CD4-positive, alpha-beta T cell treated with Interleukin-4 for 4 hours (primary cell): ENCODE data around the gene F5.
"Not testable (repeated sequence)": the region's sequence is repeated elsewhere in the genome, so short reads cannot be mapped to it uniquely, and the experiment has no call there.

ENCODE experiments used
- DNase-seq: peaks from one replicate; pipeline ENCODE4 v3.0.0-alpha.2; 2020

The F5 gene

DNA sequence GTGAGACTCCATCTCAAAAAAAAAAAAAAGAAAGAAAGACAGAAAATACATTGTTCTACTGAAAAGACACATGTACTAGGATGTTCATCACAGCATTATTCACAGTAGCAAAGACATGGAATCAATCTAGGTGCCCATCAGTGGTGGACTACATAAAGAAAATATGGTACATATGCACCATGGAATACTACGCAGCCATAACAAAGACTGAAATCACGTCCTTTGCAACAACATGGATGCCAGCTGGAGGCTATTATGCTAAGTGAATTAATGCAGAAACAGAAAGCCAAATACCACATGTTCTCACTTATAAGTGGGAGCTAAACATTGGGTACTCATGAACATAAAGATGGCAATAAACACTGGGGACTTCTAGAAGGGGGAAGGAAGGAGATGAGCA, 51.6 kb downstream of the F5 start:
- DNase-seq, result no peak

DNA sequence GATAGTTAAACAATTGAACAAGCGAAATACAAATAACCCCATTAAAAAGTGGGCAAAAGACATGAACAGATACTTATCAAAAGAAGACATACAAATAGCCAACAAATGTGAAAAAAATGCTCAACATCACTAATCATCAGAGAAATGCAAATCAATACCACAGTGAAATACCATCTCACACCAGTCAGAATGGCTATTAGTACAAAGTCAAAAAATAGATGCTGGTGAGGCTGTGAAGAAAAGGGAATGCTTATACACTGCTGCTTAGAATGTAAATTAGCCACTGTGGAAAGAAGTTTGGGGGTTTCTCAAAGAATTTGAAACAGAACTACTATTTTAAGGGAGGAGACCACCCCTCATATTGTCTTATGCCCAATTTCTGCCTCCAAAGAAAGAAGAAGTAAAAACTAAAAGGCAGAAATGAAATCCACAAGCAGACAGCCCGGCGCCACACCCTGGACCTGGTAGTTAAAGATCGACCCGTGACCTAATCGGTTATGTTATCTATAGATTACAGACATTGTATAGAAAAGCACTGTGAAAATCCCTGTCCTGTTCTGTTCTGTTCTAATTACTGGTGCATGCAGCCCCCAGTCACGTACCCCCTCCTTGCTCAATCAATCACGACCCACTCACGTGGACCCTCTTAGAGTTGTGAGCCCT, 52.6 kb downstream of the F5 start:
- DNase-seq, result not testable (repeated sequence)

DNA sequence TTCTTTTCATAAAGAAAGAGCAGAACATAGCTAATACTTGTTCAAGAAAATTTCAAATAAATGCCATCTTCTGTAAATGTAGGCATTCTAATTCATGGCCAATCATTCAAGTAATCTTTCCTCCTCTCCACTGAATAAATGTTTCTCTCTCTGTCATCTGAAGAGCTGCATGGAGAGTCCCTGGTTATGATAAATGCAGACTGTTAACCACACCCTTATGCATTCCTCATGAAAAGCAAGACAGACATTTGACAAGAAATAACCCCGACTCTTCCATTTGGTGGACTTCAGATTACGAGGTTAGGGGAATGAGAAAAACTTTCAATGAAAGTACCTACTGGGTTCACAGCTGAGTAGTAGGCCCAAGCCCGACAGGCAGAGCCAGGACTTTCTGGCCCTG, 55.8 kb downstream of the F5 start:
- DNase-seq, result no peak

DNA sequence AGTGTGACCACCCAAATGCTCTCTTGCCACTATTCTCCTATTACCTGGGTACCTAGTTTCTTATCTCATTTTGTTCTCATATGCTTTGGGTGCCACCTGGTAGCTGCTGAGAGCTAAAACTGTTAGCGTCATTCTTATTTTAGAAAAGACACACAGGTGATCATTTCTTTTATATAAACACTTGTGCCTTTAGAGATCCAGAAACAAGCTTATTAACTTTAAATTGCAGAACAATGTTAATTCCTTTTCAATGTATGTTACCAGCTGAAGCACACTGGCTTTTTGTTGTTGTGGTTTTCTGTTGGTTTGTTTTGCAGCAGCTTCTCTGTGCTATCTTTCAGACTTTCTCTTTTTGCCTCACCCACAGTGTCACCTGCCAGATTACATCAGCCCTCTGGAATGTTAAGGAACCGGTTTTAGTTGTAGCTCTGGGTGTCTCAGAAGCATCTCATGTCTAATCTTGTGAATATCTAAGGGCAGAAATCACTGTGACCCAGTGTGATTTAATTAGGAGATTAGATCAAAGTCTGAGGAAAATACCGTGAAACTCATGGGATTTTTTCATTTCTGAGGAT, 57.1 kb downstream of the F5 start:
- no peak for DNase-seq

DNA sequence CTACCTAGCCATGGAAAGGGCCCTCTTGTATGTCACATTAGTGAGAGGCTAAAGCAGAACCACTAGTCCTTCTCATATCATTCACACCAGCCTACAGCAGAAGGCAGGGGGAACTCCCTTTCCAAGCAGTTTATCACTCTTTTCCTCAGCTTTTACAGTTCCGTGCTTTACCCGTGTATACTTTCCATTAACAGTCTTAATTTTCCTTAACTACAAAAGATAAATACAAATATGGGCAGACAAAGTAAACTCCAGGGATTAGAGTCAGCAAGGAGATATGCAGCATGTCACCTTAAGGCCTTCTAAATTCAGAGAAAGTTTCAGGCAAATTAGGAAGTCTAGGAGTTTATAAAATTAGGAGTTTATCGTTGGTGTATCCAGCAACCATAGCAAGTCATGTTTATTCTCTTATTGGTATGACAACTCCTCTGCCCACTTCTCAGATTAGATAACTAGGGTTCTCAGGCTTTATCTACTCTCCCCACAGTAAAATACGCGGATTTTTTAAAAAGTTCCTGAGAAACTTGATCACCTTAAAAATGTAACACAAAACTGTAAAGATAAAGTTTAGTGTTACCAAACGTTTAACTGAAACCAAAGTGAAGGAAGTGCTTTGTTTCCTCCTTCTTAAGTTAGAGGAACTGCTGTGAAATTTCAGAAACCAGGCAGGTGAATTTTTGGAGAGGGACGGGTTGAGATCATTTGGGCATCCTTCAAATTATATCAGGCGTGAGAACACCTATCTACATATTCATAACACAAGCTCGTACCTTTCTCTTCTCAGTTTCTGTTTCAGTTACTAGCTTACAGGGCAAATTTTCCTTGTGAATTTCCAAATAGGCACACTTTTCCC, 57.8 kb downstream of the F5 start:
- DNase-seq, result no peak

DNA sequence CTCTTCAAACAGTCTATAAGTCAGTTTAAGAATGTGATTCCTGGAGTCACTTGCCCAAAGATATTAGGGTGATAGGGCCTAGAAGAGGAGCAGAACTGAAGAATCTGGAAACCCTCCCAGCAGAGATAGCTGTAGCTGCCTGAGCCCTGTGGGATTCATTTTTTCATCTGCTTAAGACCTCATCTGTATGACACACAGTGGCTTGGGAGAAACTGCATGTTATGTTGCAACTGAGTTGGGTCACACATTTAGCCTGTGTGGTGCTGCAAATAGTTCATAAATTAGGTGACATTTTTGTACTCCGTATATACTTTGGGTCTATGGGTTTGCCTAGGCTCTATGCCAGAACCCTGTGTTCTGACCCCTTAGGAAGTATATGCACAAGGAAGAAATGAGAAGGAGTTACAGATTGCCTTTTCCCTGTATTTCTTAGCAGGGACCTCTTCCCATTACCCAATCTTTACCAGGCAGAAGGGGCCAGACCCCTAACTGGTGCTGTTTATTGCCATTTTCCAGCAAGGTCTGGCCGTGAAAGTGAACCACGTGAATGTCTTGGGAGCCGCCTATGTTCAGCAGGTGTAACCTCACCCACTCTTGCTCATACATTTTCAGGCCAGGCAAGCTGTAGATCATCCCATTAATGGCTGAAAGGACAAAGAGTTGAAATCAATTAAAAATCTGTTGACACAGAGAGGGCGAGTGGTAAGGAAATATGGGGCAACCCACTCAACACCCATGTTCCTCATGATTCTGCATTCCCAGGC, 58.6 kb downstream of the F5 start:
- DNase-seq, result no peak

DNA sequence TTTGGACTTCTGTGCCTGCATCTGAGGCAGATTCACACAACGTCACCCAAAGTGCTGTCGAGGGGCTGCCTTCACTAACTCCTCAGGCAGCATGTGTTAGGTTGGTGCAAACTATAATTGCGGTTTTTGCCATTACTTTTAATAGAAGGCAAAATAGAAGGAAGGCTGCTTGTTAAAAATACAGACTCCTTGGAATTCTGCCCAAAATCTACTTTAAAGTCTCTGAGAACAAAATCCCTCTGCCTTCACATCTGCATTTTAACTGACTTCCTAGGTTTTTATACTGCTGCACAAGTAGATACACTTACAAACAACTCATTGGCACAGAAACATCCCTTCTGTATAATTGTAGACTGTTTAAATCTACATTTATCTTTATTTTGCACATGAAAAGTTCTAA, 59.3 kb downstream of the F5 start:
- no peak for DNase-seq

DNA sequence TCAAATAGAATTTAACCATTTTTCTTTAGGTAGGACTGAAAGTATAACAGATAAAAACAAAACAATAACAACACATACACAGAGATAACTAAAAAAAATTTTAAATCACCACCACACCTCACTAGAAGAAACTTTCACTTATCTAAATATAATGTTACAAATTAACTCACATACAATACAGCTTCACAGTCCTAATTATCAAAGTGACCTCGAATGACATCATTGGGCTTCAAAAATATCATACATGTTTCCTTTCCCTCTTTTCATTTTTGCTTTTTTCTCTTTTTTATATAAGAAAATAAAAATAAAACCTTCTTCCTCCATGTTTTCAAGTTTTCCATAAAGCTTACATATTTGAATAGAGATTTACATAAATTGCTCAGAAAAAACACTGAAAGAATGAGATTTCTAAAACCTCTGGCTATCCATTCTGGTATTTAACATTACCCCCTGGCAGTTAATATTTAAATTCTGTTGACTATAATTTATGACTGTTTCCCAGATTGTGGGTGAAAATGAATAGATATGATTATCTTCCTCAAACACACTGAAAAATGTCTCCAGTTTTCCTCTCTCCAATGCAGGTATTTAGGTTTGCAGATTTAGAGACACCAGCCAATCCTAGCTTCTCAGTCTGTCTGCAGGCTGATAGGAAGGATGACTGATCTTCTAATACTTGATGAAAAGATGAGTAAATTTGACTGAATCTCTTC, 60.0 kb downstream of the F5 start:
- no peak for DNase-seq

DNA sequence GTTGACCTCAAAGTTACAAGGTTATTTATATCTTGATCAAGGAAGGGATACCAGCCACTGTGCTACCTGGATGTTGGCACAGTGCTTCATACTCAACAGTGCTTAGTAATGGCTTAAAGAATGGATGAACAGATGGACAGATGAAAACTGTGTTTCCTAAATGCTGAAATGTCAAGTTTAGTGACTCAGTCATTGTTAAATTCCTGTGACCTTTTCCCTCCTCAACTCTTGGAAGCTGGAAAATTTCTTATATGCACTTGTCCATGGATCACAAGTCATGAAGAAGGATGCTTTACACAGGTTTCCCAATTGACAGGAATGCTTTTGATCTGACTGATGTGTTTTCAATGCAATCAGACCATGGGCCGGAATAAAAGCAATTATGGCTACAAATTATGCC, 60.9 kb downstream of the F5 start:
- no peak for DNase-seq

DNA sequence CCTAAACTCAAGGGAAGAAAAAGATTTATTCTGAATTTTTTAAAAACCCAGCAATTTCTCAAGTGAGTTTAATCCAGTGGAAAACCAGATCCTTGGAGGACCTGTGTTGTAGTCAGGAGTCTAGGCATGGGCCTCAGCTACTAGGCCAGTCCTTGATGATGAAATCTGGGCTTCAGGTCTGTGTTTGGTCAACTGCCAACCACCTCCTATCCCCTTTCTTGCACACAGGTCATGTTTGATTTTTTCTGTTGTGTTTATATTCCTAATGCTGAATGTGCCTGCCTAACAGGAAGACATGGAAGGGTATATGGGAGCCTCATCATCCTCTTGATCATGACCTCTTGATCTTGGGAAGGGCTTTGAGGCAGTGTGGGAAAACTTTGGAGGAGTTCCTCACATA, 62.4 kb downstream of the F5 start:
- no peak for DNase-seq

DNA sequence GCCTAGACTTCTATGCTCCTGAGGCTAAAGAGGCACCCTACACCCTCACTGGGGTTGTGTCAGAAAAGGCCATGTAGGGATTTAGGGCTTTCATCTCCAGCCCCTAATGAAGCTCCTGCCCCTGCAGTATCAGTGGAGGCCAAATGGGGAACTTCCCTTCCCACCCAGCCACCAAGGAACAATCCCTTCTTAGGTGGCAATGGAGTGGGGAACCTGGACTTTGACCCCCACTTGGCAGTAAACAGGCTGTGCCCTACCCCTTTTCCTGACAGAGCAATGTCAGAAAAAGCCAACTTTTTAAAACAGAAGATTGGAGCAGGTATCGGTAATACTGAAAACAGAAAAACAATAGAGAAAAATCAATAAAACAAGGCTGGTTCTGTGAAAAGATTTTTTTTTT, 65.1 kb downstream of the F5 start:
- DNase-seq, result no peak

DNA sequence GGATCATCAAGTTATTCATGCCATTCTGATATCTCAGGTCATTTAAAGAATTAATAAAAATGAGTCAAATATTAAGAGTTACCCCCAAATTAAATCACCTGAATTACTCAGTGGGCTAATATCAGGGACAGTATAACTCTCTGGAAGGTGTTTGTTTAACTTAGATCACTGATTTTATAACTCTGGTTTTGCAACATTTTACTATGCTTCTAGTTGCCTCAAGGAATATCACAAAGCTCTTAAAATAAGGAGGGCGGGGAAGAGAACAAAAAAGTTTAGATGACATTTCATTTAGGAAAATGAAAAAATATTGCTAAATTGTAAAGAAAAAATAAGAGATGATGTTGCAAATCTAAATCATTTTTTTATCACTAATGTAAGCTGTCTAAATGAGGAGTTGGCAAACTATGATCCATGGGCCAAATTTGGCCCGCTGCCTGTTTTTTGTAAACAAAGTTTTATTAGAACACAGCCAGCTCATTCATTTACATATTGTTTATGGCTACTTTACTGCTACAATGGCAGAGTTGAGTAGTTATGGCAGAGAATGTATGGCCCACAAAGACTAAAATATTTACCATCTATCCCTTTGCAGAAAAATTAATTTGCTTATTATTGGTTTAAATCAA, 68.6 kb downstream of the F5 start:
- no peak for DNase-seq

DNA sequence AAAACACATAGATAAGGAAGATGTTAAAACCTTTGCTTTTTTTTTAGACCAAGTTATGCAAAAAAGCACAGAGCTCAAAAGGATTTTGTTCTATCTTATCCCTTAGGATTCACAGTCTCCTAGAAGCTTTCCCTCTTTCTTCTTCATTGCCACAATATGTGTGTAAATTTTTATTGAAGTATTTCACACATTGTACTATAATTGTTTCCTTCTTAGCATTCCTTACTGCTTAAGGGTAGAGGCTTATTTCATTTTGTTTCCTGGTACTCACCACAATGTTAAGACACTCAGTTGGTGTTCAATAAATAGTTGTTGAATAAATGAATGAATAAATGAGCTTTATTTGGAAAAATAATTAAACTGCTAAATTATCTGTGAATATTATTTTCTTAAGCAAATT, 70.6 kb downstream of the F5 start:
- no peak for DNase-seq

DNA sequence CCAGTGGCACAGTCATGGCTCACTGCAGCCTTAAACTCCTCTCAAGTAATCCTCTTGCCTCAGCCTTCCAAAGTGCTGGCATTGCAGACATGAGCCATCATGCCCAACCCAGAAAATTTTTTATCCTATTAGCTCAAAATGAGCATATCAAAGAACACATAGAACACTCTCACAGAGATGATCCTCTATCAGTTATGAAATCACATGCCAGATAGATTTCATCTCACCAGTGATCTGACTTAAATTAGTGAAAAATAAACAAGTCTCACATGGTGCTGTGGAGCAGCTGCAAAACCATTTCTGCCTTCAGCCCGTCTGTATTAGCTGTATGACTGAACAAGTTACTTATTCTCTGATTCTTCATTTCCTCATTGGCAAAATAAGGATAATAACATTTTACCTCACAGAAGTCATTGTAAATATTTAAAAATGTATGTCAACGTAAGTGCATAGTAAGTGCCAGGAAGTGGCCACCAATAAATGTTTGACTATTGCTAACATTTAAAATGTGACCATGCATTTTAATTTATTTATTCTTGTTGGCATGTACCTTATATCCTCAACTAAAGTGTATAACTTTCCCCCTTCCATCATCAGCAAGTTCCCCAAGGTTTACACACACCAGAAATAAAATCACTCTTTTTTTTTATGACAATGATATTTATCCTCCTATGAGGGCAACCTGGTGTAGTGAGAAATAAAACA, 71.6 kb downstream of the F5 start:
- DNase-seq, result no peak

DNA sequence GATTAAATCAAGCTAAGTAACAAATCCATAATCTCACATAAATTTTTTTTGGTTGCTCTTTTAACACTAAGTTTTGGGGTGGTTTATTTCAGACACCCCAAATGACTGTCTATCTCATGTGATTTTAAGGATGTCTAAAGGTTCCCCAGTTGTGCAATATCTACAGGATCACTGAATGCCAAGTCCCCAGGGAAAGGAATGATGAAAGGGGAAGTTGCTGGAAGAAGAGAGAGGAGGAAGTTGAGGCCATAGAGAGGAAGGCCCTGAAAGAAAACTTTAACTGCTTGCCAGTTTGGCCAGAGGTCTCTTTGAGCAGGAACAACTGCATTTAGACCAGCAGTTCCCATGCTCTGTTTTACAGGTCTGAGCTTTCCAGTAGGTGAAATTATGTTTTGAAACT, 73.1 kb downstream of the F5 start:
- no peak for DNase-seq

DNA sequence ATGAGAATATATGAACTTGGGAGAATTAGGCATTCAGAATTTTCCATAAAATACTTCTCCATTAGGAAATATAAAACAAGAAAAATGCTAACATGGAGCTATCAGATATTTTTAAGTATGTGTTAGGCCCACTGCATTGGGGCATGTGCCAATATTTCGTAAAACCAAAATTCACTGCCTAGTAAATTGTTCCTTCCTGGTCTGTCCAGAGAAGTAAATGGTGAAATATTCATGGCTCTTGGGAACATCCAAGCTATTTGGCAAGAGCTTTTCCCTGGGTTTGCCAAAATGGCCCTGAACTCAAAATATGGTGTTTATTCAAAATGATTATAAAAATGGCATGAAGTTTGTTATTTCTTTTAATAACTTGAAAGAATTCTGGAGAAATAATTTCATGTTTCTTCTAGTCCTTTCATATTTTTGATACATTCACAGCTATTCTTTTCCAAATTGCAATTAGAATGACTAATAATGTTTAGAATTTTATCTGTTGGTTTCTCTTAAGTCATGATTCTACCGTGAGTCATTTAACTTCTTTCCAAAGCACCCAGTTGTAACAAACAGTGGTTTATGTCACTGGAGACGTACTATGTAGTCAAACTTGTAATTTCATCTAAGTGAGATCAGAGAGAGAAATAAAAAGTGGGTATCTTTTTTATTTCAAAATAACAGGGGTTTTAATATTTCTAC, 74.8 kb downstream of the F5 start:
- no peak for DNase-seq

DNA sequence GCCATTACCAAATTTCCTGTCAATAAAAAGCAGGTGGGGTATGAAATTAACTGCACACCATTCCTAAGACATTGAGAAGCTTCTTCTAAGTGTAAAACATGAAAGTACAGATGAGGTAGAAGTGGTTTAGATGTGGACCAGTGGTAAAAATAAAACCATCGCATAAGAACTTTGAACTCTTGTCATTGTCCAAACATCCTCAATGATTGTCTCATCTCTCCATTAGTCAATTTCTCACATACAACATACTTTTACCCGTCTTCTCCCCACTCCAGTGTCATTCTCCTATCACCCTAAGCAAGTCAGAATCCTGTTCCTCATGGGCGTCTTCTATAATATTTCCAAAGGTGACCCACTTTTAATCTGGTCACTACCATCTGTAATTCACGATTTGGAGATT, 76.2 kb downstream of the F5 start:
- DNase-seq, result no peak

DNA sequence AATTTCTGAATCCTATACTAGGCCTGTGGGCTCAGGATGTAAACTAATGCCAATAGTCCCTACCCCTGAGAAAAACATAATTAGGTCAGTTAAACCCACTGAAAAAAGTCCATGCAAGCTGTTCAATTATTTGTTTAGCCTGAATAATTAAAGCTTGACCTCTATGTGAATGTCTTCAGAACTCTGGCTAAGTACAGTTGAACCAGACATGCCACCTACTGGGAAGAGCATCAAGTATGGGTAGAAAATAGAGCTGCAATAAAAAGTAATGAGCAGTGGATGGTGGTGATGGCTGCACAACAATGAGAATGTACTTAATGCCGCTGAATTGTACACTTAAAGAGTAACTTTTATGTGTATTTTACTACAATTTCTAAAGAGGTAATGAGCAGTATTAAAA, 76.9 kb downstream of the F5 start:
- no peak for DNase-seq

DNA sequence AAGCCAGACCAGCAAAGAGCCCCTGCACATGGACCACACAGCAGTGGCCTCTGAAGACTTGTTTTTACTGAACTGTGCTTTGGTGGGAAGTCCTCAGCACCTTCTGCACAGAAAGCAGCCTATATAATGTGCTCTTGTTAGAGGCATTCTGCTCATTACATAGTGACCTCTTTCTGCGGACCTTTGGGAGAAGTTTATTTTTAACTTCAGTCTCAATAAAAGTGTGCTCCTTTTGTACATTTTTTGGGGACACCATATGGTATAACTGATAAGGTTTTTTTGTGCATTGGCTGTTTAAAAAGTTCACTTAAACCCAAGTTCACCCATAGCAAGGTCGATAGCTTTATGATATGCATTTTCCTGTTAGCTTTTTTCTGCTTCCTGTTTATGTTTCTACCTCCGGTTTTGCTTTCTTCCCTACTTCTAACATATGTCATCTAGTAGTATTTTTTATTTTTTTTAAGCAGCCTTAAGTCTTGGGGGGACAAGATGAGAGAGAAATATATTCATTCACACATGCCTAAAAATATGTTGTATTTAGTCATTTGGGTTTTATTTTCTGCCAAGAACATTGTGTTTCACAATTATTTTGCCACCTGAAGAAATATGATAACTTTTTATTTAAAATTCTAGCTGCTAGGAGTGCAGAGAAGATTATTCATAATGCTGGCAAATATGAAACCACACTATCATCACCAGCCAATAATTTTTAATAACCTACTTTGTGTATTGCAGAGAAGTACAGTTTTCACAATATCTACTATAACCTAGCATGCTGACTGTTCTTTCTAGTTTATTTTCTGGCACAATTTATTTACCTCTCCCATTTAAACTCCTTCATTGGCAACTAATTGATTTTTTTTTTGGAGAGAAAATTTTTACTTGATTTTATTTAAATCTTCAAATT, 77.6 kb downstream of the F5 start:
- DNase-seq, result no peak

DNA sequence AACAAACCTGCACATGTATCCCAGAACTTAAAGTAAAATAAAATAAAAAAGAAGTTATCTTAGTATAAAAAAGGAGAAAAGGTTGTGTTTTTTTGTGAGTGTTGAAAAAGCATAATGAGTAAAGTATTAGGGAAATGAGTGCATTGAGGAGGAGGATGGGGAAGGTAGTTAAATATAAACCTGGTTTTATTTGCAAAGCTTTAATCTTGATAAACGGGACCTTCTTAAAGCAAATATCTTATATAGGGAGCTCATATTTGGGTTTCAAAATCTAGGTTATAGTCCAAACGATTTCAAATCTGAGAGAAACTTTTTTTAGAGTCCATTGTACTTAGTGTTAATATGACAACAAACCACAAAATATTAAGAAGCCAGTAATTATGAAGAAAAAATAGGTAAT, 78.9 kb downstream of the F5 start:
- no peak for DNase-seq
